Measurements from ENCODE around the gene SLC35F3. TPM values are rescaled to one million over a fixed set of nuclear protein-coding genes. Genes with fewer than 3 reads are reported as not detected.

Gene SLC35F3
- total RNA-seq, 1 donor from 2014 or later: 2.6 TPM

- TF ChIP-seq CTCF (conservative IDR thresholded peaks at IDR 0.05): no peak
- H3K4me3 Mint-ChIP-seq: peak overlapping the region; percentile 13
- H3K36me3 Mint-ChIP-seq (ENCODE audit: low read depth): no peaks in the 10 kb centered on the region
- no peak for DNase-seq (ENCODE audit: low read depth, low spot score)
- H3K4me1 Mint-ChIP-seq: peaks cover 64% of the 10 kb centered on the region
- H3K9me3 Mint-ChIP-seq: peaks cover 7% of the 10 kb centered on the region
- peak overlapping the region; percentile 54 for H3K27ac Mint-ChIP-seq (ENCODE audit: unreplicated experiment)
- H3K27me3 Mint-ChIP-seq (ENCODE audit: low read depth): no peaks in the 10 kb centered on the region
Observed at GRCh38 chr1:234230414-234230862, 326.0 kb downstream of the SLC35F3 start.

GRCh38 chr1:234231061-234231892, 326.8 kb downstream of the SLC35F3 start:
- H3K36me3 Mint-ChIP-seq (ENCODE audit: low read depth): no peaks in the 10 kb centered on the region
- H3K9me3 Mint-ChIP-seq: peaks cover 3% of the 10 kb centered on the region
- TF ChIP-seq CTCF (conservative IDR thresholded peaks at IDR 0.05): peak; percentile 53
- DNase-seq (ENCODE audit: low read depth, low spot score): no peak
- H3K27ac Mint-ChIP-seq (ENCODE audit: unreplicated experiment): no peak overlapping the region
- H3K4me3 Mint-ChIP-seq: peak overlapping the region; percentile 13
- peaks cover 62% of the 10 kb centered on the region for H3K4me1 Mint-ChIP-seq
- H3K27me3 Mint-ChIP-seq (ENCODE audit: low read depth): no peaks in the 10 kb centered on the region

GRCh38 chr1:234231893-234232276, 327.4 kb downstream of the SLC35F3 start:
- Mint-ChIP-seq H3K36me3 (ENCODE audit: low read depth) (no peaks in the 10 kb centered on the region), H3K4me1 (peaks cover 62% of the 10 kb centered on the region), H3K27ac (ENCODE audit: unreplicated experiment) (no peak overlapping the region), H3K4me3 (no peak overlapping the region), H3K27me3 (ENCODE audit: low read depth) (no peaks in the 10 kb centered on the region), H3K9me3 (peaks cover 2% of the 10 kb centered on the region)
- DNase-seq (ENCODE audit: low read depth, low spot score): no peak
- TF ChIP-seq CTCF (conservative IDR thresholded peaks at IDR 0.05): no peak

- H3K9me3 Mint-ChIP-seq: no peaks in the 10 kb centered on the region
- DNase-seq (ENCODE audit: low read depth, low spot score): no peak
- H3K27ac Mint-ChIP-seq (ENCODE audit: unreplicated experiment): no peak overlapping the region
- H3K4me1 Mint-ChIP-seq: peaks cover 61% of the 10 kb centered on the region
- H3K36me3 Mint-ChIP-seq (ENCODE audit: low read depth): no peaks in the 10 kb centered on the region
- H3K27me3 Mint-ChIP-seq (ENCODE audit: low read depth): no peaks in the 10 kb centered on the region
- TF ChIP-seq CTCF (conservative IDR thresholded peaks at IDR 0.05): no peak
- H3K4me3 Mint-ChIP-seq: no peak overlapping the region
Observed at GRCh38 chr1:234234199-234234598, 329.7 kb downstream of the SLC35F3 start.

- H3K9me3 Mint-ChIP-seq: no peaks in the 10 kb centered on the region
- H3K4me1 Mint-ChIP-seq: peaks cover 50% of the 10 kb centered on the region
- DNase-seq (ENCODE audit: low read depth, low spot score): no peak
- peak overlapping the region; percentile 43 for H3K27ac Mint-ChIP-seq (ENCODE audit: unreplicated experiment)
- H3K4me3 Mint-ChIP-seq: no peak overlapping the region
- H3K27me3 Mint-ChIP-seq (ENCODE audit: low read depth): no peaks in the 10 kb centered on the region
- H3K36me3 Mint-ChIP-seq (ENCODE audit: low read depth): no peaks in the 10 kb centered on the region
- no peak for TF ChIP-seq CTCF (conservative IDR thresholded peaks at IDR 0.05)
Observed at GRCh38 chr1:234235434-234235881, 331.0 kb downstream of the SLC35F3 start.

Measured in neural crest cell (in vitro differentiated cells).